WTC11 (cell line): ENCODE data around the gene PPP1R3D.
"Not testable (repeated sequence)": the region's sequence is repeated elsewhere in the genome, so short reads cannot be mapped to it uniquely, and the experiment has no call there.

ENCODE experiments used
- CTCF ChIP-seq: fragments of 200-600 bp; IDR thresholded peaks from 2 replicates; pipeline ENCODE4 v1.8.0; 2022; ENCODE audit warnings: antibody characterized with exemption
- MLX ChIP-seq: sonication (generic); formaldehyde crosslinking; IDR thresholded peaks from 2 replicates; pipeline ENCODE4 v1.8.1; 2023; ENCODE audit warnings: mild to moderate bottlenecking, missing genetic modification reagents, moderate library complexity
- MXD4 ChIP-seq: fragments of 250-450 bp; sonication (Bioruptor Pico); IDR thresholded peaks from 2 replicates; pipeline ENCODE4 v1.8.0; 2021; ENCODE audit warnings: mild to moderate bottlenecking, moderate library complexity, borderline replicate concordance

- TF ChIP-seq CTCF; MXD4 (CRISPR knock-in tag); MLX (CRISPR knock-in tag): not testable (repeated sequence)
These were observed 17.5 kb upstream of the PPP1R3D start for GRCh38 chr20:59957568-59957967.
